ENCODE results near the gene SAMD4B.
A peak's percentile ranks its signal among the peaks of the same experiment; 100 is the strongest.

The SAMD4B gene

GRCh38 chr19:39415111-39416046 is 73.2 kb downstream of the SAMD4B start:
- Mint-ChIP-seq H3K4me3 (peak overlapping the region; percentile 39), H3K9me3 (no peaks in the 10 kb centered on the region), H3K27me3 (no peaks in the 10 kb centered on the region), H3K27ac (peak overlapping the region; percentile 96), H3K36me3 (peaks cover 12% of the 10 kb centered on the region), H3K4me1 (peaks cover 32% of the 10 kb centered on the region)
- DNase-seq (ENCODE audit: low spot score in 2 of 2) (no peak), ATAC-seq (ENCODE audit: low read depth) (no peak)

- Mint-ChIP-seq H3K9me3 (no peaks in the 10 kb centered on the region), H3K4me1 (peaks cover 21% of the 10 kb centered on the region), H3K27ac (no peak overlapping the region), H3K27me3 (no peaks in the 10 kb centered on the region), H3K4me3 (no peak overlapping the region), H3K36me3 (peaks cover 9% of the 10 kb centered on the region)
- DNase-seq (ENCODE audit: low spot score in 2 of 2): no peak
- no peak for ATAC-seq (ENCODE audit: low read depth)
Observed at GRCh38 chr19:39416152-39417120, 74.2 kb downstream of the SAMD4B start.

GRCh38 chr19:39417463-39418181 is 75.4 kb downstream of the SAMD4B start:
- no peak overlapping the region for H3K4me3 Mint-ChIP-seq
- H3K27ac Mint-ChIP-seq: no peak overlapping the region
- H3K27me3 Mint-ChIP-seq: no peaks in the 10 kb centered on the region
- no peaks in the 10 kb centered on the region for H3K9me3 Mint-ChIP-seq
- H3K4me1 Mint-ChIP-seq: peaks cover 15% of the 10 kb centered on the region
- peaks cover 8% of the 10 kb centered on the region for H3K36me3 Mint-ChIP-seq
- DNase-seq (ENCODE audit: low spot score in 2 of 2) (no peak), ATAC-seq (ENCODE audit: low read depth) (peak; percentile 29)

GRCh38 chr19:39419003-39419402 is 76.8 kb downstream of the SAMD4B start:
- DNase-seq (ENCODE audit: low spot score in 2 of 2) (no peak), ATAC-seq (ENCODE audit: low read depth) (no peak)
- H3K4me1 Mint-ChIP-seq: peaks cover 10% of the 10 kb centered on the region
- no peak overlapping the region for H3K4me3 Mint-ChIP-seq
- no peaks in the 10 kb centered on the region for H3K9me3 Mint-ChIP-seq
- H3K36me3 Mint-ChIP-seq: peaks cover 10% of the 10 kb centered on the region
- H3K27me3 Mint-ChIP-seq: no peaks in the 10 kb centered on the region
- no peak overlapping the region for H3K27ac Mint-ChIP-seq

- ATAC-seq (ENCODE audit: low read depth) (no peak), DNase-seq (ENCODE audit: low spot score in 2 of 2) (no peak)
- Mint-ChIP-seq H3K4me3 (no peak overlapping the region), H3K4me1 (no peaks in the 10 kb centered on the region), H3K27me3 (no peaks in the 10 kb centered on the region), H3K36me3 (peaks cover 9% of the 10 kb centered on the region), H3K9me3 (no peaks in the 10 kb centered on the region), H3K27ac (no peak overlapping the region)
Observed at GRCh38 chr19:39420769-39421168, 78.5 kb downstream of the SAMD4B start.

- no peaks in the 10 kb centered on the region for H3K9me3 Mint-ChIP-seq
- no peaks in the 10 kb centered on the region for H3K4me1 Mint-ChIP-seq
- ATAC-seq (ENCODE audit: low read depth) (no peak), DNase-seq (ENCODE audit: low spot score in 2 of 2) (no peak)
- no peaks in the 10 kb centered on the region for H3K27me3 Mint-ChIP-seq
- no peak overlapping the region for H3K4me3 Mint-ChIP-seq
- no peak overlapping the region for H3K27ac Mint-ChIP-seq
- peaks cover 11% of the 10 kb centered on the region for H3K36me3 Mint-ChIP-seq
Observed at GRCh38 chr19:39422020-39422419, 79.8 kb downstream of the SAMD4B start.

- ATAC-seq (ENCODE audit: low read depth) (no peak), DNase-seq (ENCODE audit: low spot score in 2 of 2) (no peak)
- no peaks in the 10 kb centered on the region for H3K27me3 Mint-ChIP-seq
- H3K4me3 Mint-ChIP-seq: no peak overlapping the region
- no peaks in the 10 kb centered on the region for H3K9me3 Mint-ChIP-seq
- no peaks in the 10 kb centered on the region for H3K4me1 Mint-ChIP-seq
- H3K27ac Mint-ChIP-seq: peak overlapping the region; percentile 69
- peaks cover 8% of the 10 kb centered on the region for H3K36me3 Mint-ChIP-seq
Observed at GRCh38 chr19:39423258-39424086, 81.3 kb downstream of the SAMD4B start.

- H3K27ac Mint-ChIP-seq: peak overlapping the region; percentile 69
- peaks cover 8% of the 10 kb centered on the region for H3K36me3 Mint-ChIP-seq
- no peaks in the 10 kb centered on the region for H3K9me3 Mint-ChIP-seq
- no peak overlapping the region for H3K4me3 Mint-ChIP-seq
- H3K4me1 Mint-ChIP-seq: no peaks in the 10 kb centered on the region
- no peak for ATAC-seq (ENCODE audit: low read depth)
- H3K27me3 Mint-ChIP-seq: no peaks in the 10 kb centered on the region
- no peak for DNase-seq (ENCODE audit: low spot score in 2 of 2)
Observed at GRCh38 chr19:39424934-39425333, 82.7 kb downstream of the SAMD4B start.

GRCh38 chr19:39425744-39426143 is 83.5 kb downstream of the SAMD4B start:
- Mint-ChIP-seq H3K4me3 (no peak overlapping the region), H3K9me3 (no peaks in the 10 kb centered on the region), H3K27me3 (no peaks in the 10 kb centered on the region), H3K27ac (peak overlapping the region; percentile 0), H3K4me1 (peaks cover 4% of the 10 kb centered on the region), H3K36me3 (peaks cover 8% of the 10 kb centered on the region)
- ATAC-seq (ENCODE audit: low read depth) (no peak), DNase-seq (ENCODE audit: low spot score in 2 of 2) (no peak)

GRCh38 chr19:39426170-39426569 is 83.9 kb downstream of the SAMD4B start:
- no peak overlapping the region for H3K4me3 Mint-ChIP-seq
- no peaks in the 10 kb centered on the region for H3K9me3 Mint-ChIP-seq
- peaks cover 4% of the 10 kb centered on the region for H3K4me1 Mint-ChIP-seq
- DNase-seq (ENCODE audit: low spot score in 2 of 2) (no peak), ATAC-seq (ENCODE audit: low read depth) (no peak)
- no peaks in the 10 kb centered on the region for H3K27me3 Mint-ChIP-seq
- peaks cover 8% of the 10 kb centered on the region for H3K36me3 Mint-ChIP-seq
- H3K27ac Mint-ChIP-seq: peak overlapping the region; percentile 0

- H3K27ac Mint-ChIP-seq: no peak overlapping the region
- no peaks in the 10 kb centered on the region for H3K27me3 Mint-ChIP-seq
- H3K36me3 Mint-ChIP-seq: peaks cover 10% of the 10 kb centered on the region
- H3K9me3 Mint-ChIP-seq: no peaks in the 10 kb centered on the region
- no peak for ATAC-seq (ENCODE audit: low read depth)
- peaks cover 4% of the 10 kb centered on the region for H3K4me1 Mint-ChIP-seq
- no peak for DNase-seq (ENCODE audit: low spot score in 2 of 2)
- H3K4me3 Mint-ChIP-seq: no peak overlapping the region
Observed at GRCh38 chr19:39427707-39428106, 85.5 kb downstream of the SAMD4B start.

- Mint-ChIP-seq H3K27ac (no peak overlapping the region), H3K4me1 (peaks cover 7% of the 10 kb centered on the region), H3K4me3 (no peak overlapping the region), H3K9me3 (no peaks in the 10 kb centered on the region), H3K27me3 (no peaks in the 10 kb centered on the region), H3K36me3 (peaks cover 11% of the 10 kb centered on the region)
- no peak for DNase-seq (ENCODE audit: low spot score in 2 of 2)
- no peak for ATAC-seq (ENCODE audit: low read depth)
Observed at GRCh38 chr19:39428283-39429112, 86.3 kb downstream of the SAMD4B start.

Data from memory B cell (primary cell).